GM10248 (cell line): ENCODE data around the gene IFNW1.

ENCODE experiments used
- CTCF ChIA-PET: fragments of 300-600 bp; sonication (Branson Sonifier 250); formaldehyde crosslinking; extraction: SDS; loops from one replicate; lab custom pipeline; 2021; ENCODE audit warnings: antibody characterized with exemption; lab: Yijun Ruan, JAX
- POLR2A ChIA-PET: fragments of 350-650 bp; sonication (Branson Sonifier 250); formaldehyde crosslinking; extraction: SDS; loops from one replicate; lab custom pipeline; 2020; ENCODE audit warnings: antibody characterized with exemption; lab: Yijun Ruan, JAX
- DNase-seq: peaks from one replicate; pipeline ENCODE4 v3.0.0; 2012; ENCODE audit errors: extremely low spot score
- TF ChIP-seq, protein P1 (sequence below): IDR thresholded peaks from 2 replicates; pipeline ENCODE4 v1.5.1; 2012; ENCODE audit warnings: mild to moderate bottlenecking, low read depth; ENCODE audit errors: extremely low read depth, missing control alignments, control extremely low read depth

The IFNW1 gene

DNA sequence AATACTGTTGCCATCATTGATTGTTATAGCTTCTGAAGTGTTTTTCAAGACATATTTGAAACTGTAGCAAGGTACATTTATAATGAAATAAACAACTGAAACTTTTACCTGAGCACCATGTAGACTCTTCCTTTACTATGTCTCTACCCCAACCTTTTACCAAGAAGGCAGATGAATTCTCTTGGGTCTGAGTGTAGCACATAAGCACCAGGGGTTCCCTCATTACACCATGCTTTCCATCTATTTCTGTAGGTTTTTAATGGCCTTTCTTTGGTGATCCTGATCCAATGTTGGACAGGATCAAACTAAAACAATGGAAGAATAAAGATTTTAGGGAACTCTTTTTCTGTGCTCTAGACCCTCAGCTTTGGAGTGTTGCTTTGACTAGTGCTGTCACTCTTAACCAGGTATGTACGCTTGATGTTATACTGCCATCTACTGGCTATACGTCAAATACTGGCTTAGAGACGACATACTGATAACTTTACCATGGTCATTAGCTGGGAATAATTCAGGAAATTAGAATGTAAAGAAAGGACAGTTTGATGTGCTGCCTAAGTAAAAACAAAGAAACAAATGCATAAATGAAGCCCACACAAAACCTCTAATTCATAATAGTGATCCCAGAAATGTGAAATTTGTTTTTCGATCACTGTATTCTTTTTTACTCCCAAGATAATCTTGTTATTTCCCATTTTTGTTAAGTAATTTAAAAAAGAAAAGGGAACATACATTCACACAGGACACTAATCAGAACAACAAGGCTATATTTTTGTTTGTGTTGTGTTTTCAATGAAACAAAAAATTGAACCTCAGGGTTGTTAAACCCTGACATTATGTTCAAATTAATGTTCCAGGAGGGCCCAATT, 30.7 kb downstream of the IFNW1 start:
- CTCF ChIA-PET: interaction anchor here (0.6 to 3.9 kb wide), 51 partner anchors 8 to 1646 kb away, joined by 3 to 31 read pairs (median 4); partner anchors contain the start of genes HACD4, IFNB1, IFNW1 and KLHL9
- TF ChIP-seq, protein P1, sequence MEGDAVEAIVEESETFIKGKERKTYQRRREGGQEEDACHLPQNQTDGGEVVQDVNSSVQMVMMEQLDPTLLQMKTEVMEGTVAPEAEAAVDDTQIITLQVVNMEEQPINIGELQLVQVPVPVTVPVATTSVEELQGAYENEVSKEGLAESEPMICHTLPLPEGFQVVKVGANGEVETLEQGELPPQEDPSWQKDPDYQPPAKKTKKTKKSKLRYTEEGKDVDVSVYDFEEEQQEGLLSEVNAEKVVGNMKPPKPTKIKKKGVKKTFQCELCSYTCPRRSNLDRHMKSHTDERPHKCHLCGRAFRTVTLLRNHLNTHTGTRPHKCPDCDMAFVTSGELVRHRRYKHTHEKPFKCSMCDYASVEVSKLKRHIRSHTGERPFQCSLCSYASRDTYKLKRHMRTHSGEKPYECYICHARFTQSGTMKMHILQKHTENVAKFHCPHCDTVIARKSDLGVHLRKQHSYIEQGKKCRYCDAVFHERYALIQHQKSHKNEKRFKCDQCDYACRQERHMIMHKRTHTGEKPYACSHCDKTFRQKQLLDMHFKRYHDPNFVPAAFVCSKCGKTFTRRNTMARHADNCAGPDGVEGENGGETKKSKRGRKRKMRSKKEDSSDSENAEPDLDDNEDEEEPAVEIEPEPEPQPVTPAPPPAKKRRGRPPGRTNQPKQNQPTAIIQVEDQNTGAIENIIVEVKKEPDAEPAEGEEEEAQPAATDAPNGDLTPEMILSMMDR: peak; percentile 72
- peak; percentile 42 for DNase-seq

DNA sequence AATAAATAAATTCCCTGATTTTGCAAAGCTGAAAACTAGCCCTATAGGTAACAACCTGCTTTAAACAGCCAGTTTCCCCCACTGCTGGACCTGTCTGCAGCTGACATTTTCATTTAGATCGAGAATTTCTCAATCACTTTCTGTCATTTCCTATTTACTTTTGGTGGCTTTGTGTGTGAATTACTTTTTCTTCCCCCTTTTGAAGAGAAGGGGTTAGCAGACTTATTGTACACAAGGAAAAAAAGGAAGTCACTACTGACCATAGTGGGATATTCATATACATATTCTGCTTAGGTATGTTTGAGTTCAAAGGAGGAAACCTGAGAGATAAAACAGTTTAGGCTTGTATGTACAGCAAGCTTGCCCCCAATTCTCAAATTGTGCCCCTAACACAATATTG, 36.8 kb downstream of the IFNW1 start:
- no peak for DNase-seq
- TF ChIP-seq, protein P1: no peak
- CTCF ChIA-PET: interaction anchor here (1.6 to 3.2 kb wide), 6 partner anchors 9 to 1178 kb away, joined by 3 to 14 read pairs (median 7); no protein-coding TSS in a partner anchor
- POLR2A ChIA-PET: no interaction called here

More for the DNA sequence above, 30.7 kb downstream of the IFNW1 start:
- POLR2A ChIA-PET: no interaction called here

DNA sequence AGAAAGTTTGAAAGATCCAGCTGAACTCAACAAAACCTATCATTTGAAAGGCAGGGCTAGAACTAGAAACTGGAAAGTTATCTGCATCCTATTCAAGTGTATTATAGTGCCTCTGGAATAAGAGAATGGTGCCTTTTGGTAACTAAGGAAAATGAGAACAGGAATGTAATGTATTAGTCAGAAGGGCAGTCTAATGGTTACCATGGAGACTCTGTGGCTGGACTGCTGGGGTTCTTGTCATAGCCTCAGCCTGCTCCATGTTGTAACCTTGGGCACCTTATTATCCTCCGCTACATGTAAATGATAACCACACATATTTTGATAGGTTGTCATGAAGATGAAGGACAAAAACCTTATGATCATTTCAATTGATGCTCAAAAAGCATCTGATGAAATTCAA, 39.3 kb downstream of the IFNW1 start:
- ChIA-PET POLR2A (no interaction called here), CTCF (interaction anchor here (1.2 kb wide), 2 partner anchors 8 to 218 kb away, joined by 3 to 5 read pairs; no protein-coding TSS in a partner anchor)
- no peak for DNase-seq
- TF ChIP-seq, protein P1: no peak

DNA sequence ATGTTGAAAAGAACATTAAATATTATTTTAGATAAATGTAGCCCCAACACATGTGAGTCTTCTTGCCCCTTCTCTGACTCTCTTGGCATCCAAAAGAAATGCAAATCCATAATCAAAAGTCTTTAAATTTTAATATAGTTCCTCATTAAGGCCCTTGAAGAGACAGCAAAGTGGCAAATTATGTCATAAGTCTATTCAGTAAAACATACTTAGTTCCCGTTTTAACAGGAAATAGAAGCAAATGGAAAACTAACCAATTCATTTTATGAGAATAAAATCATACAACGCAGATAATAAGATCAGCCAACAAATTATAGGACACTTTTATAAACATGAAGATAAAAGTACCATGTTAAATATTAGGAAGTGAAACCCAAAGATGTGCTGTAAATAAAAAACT, 43.8 kb downstream of the IFNW1 start:
- POLR2A ChIA-PET: no interaction called here
- DNase-seq: no peak
- CTCF ChIA-PET: interaction anchor here (2.0 to 2.6 kb wide), 2 partner anchors 13 kb away, joined by 10 to 19 read pairs; no protein-coding TSS in a partner anchor
- TF ChIP-seq, protein P1: no peak

DNA sequence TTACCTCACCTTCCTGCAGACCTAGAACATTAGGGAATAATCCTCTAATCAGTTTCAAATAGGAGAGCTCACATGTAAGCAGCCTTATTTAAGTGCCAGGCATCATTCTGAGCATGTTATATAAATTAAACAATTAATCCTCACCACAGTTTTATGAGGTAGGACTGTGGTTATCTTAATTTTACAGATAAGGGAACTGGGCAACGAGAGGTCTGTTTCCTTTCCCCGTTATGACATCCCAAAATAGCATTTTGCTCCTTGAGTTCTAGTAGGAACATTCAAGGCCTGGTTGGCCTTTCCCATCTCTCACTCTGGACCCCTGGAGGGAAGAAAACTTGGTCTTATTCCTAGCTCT, 44.8 kb downstream of the IFNW1 start:
- POLR2A ChIA-PET: no interaction called here
- TF ChIP-seq, protein P1: no peak
- no peak for DNase-seq
- CTCF ChIA-PET: interaction anchor here (1.3 to 2.0 kb wide), 2 partner anchors 14 to 37 kb away, joined by 3 to 19 read pairs; no protein-coding TSS in a partner anchor

DNA sequence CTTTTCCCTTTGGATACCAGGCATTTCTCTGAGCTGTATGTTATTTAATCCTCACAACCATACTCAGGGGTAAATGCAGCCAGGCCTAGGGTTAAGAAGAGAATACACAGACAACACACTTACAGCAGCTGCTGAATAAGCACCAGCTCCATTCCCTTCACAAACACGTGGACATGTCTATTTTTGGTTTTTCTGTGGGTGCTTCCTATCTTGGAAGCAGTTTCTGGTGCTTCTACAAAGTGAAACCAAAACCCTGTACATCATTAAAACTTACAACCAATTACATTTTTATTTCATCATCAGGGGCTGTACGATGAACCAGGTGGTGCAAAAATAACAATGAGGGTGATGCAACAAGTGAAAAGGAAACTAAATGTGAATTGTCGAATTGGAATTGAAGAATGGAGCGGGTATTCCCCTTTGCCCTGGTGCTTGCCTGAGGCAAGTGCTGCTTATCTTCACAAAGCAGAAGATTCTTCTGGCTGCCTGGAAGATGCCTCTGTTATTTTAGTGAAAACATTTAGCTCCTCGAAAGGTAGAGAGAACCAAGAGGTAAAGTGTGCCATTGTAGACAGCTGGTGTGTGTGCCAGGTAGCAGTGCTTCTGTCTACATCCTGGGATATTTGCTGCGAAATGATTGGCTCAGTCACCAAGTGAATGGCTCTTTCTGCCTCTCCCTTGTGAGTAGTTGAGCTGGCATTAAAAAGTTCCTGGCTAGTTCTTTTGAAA, 45.3 kb downstream of the IFNW1 start:
- CTCF ChIA-PET: interaction anchor here (1.1 to 2.0 kb wide), 4 partner anchors 15 to 155 kb away, joined by 3 to 19 read pairs (median 4); no protein-coding TSS in a partner anchor
- peak; percentile 42 for DNase-seq
- TF ChIP-seq, protein P1: no peak
- POLR2A ChIA-PET: no interaction called here
